HG02885 (cell line): ENCODE data around the gene MKLN1.
A peak's percentile ranks its signal among the peaks of the same experiment; 100 is the strongest.
"Not testable (repeated sequence)": the region's sequence is repeated elsewhere in the genome, so short reads cannot be mapped to it uniquely, and the experiment has no call there.

Experiments
- ATAC-seq: cut with Tn5 transposase; IDR thresholded peaks from one replicate; pipeline ENCODE4 v1.9.1; 2021; ENCODE audit warnings: mild to moderate bottlenecking; ENCODE audit not compliant: unreplicated experiment, poor library complexity

Gene MKLN1

DNA sequence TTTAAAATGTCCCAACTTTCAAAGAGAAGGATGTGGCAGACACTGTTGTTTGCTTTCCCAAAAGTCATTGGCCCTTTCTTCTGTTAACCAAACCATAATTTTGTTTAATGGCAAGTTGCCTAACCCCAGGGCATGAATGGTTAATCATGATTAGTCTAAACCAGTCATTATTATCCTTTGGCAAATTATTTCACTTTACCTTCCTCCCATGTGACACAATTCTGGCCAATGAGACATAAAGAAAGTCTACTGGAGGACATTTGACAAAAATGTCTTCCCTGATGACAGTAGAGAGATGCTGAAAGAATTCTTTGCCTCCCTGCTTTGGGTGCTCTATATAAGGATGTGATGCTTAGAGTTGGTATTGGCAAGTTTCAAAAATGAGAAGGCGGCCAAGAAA, 126.8 kb downstream of the MKLN1 start:
- ATAC-seq = no peak

GRCh38 chr7:131455001-131455400, 127.3 kb downstream of the MKLN1 start:
- ATAC-seq = no peak

DNA sequence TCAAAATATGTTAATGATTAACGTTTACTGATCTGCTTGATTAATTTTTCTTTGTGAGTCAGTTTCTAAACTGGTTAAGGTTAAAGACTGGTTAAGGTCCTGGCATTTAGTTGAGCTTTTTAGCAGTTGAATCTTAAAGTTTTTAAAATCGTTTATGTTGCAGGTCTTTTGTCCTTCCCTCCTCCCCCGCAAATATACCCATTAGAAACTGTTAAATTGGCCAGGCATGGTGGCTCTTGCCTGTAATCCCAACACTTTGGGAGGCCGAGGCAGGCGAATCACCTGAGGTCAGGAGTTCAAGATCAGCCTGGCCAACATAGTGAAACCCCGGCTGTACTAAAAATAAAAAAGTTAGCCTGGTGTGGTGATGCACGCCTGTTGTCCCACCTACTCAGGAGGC, 127.9 kb downstream of the MKLN1 start:
- no peak for ATAC-seq

GRCh38 chr7:131456338-131456737, 128.7 kb downstream of the MKLN1 start:
- no peak for ATAC-seq

DNA sequence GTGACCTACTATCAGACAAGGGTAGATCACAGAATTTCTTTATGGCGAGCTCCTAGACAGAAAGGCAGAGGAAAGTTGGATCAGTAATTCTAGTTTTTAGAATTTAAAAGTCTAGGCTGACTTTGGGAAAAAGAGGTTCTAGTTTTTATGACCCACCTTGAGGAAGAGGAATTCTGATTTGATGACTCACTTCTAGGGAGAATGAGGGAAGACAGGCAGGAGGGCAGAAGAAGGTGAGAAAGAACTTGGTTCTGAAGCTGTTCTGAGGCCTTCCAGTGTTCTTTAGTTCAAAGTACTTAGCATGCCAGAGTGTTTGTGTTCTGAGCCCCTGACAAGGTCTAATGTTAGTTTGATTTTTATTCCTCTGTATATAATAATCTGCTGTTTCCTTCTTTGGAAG, 131.6 kb downstream of the MKLN1 start:
- no peak for ATAC-seq

GRCh38 chr7:131462059-131462458, 134.4 kb downstream of the MKLN1 start:
- no peak for ATAC-seq

DNA sequence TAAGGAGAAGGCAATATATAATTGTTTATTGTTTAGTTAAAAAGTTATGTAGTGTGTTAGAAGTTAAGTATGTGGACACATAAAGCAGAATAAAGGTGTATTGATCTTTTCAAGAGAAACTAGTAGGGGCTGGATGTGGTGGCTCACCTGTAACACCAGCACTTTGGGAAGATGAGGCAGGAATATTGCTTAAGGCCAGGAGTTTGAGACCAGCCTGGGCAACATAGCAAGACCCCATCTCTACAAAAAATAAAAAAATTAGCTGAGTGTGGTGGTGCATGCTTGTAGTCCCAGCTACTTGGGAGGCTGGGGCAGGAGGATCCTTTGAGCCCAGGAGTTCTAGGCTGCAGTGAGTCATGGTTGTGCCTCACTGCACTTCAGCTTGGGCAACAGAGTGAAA, 135.0 kb downstream of the MKLN1 start:
- ATAC-seq = not testable (repeated sequence)

DNA sequence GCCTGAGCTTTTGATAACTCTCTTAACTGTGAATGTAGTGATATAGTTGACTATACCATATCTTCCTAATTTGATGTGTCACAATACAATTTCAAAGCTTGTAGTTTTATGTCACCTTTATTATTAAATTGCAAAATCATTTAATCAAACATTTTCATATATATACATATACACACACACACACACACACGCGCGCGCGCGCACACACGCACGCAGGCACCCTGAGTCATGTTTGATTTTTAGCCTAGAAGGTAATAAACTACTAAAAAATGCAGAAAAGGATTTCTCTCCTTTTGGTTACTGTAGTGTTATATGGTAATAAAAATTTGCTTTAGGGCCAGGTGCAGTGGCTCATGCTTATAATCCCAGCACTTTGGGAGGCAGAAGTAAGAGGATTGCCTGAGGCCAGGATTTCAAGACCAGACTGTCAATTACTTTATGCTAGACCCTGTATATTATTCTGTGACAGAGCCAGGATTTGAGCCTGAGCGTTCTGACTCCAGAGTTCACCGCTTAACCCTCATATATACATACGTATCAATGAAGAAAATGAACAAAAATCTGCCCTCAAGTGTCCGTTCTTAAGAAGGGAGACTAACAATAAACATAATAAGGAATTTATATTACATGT, 139.2 kb downstream of the MKLN1 start:
- ATAC-seq = no peak

GRCh38 chr7:131467788-131468187, 140.1 kb downstream of the MKLN1 start:
- no peak for ATAC-seq

GRCh38 chr7:131471250-131472004, 143.8 kb downstream of the MKLN1 start:
- no peak for ATAC-seq

DNA sequence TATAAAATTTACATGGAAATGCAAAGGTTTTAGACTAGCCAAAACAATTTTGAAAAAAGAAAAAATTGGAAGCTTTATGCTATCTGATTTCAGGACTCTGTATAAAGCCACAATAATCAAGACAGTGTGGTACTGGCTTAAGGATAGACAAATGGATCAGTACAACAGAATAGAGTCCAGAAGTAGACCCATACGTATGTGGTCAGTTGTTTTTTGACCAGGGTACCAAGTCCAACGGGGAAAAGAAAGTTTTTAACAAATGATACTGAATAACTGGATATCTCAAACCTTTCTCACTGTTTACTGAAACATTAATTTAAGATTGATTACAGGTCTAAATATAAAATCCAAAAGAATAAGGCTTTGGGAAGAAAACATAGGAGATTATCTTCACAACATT, 149.1 kb downstream of the MKLN1 start:
- no peak for ATAC-seq

DNA sequence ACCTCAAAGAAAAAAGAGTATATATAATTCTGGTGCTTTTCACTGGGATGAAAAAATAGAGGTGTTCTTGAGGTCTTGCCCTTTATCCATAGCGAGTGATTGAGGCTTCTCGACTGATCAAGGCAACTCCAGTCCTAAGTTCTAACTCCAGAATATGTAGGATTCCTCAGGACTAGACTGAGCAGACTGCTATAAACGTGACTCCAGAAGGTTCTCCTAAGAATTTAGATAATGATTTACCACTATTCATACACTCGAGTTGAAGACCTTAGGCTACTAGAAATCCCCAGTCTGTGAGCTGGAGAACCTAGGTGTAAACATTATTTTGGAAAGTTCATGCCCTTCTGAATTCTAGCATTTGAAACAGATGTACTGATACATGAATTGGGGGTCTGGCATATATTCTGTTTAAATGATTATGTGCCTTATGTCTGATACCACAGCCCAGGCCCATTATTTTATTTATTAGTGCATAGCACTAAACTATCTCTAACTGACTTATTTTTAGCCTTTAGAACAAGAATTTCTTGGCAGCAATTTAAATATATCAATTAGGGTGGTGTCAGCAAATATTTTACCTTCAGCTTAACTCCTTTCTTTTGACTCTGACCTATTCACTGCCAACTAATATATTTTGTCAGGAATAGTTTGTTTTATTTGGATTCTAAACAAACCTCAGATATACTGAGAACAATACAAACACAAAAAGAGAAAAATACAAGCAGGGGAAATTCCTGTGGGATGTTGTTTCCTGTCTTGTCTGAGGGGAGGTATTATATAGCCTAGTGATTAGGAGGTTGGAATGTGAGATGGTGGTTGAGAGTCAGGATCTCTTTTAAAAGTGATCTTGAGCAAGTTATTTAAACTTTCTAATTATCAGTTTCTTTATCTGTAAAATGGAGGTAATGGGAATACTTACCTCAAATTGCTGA, 153.0 kb downstream of the MKLN1 start:
- no peak for ATAC-seq

DNA sequence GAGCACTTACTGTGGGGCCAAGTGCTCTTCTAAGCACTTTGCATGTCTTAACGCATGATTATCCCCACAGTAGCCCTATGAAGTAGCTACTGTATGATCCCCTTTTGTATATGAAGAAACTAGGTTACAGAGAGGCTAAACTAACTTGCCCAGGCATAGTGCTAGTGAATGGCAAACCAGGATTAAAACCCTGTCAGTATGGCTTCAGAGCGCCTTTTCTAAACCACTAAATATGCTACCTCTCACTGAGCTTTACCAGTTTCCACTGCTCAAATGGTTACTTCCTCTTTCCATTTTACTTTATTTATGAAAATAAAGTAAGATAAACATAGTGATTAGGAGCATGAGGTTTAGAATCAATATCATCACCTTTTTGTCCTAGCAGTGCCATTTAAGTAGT, 155.1 kb downstream of the MKLN1 start:
- peak; percentile 76 for ATAC-seq

GRCh38 chr7:131483586-131483985, 155.9 kb downstream of the MKLN1 start:
- ATAC-seq = no peak

DNA sequence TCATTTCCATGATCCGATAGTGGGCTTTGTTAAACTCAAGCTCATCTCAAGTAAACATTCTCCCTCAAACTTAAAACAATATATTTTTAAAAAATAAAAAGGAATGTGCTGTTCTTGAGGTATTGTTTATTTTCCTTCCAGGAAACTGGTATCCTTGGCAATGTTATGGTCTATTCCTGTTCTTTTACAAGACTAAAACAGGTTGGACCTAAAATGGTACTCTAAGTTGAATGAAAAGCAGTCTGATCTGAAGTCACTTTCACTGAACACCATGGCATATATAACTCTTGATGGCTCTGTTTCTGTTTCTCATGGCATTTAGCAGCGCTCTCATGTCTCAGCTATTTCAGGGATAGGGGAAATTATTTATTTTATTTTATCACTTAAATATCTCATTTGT, 158.7 kb downstream of the MKLN1 start:
- ATAC-seq = no peak

DNA sequence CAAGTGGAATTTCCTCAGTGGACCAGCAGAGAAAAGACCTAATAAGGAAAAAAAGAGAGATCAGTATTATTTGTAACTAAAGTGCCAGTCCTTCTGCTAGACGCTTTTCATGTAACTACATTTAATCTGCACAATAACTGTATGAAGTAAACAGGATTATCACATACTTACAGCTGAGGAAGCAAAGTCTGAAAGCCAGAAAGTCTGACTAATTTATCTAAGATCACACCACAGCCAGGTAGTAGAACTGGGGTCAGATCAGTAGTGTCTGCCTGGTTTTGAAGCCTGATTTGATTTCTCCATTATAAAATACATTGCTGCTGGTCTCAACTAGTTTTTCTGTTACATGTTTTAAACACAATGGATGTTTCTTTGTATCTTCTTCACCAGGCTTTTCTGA, 159.5 kb downstream of the MKLN1 start:
- no peak for ATAC-seq

DNA sequence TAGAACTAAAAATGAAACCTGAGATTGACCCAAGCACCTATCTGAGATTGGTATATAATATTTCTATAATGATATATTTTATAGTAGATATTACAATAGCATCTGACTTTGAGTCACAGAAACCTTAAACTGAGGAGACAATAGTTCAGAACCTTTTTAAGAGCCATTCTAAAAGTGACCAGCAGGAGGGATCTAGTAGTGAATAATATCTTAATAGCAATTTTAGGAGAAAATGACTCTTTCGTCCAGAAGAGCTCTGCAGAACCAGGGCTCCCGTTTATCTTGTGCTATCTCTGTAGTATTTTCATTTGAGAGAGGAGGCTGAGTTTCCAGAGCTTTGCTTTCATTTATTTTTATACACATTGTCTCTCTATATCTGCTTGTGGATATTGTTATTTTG, 160.7 kb downstream of the MKLN1 start:
- ATAC-seq = no peak

DNA sequence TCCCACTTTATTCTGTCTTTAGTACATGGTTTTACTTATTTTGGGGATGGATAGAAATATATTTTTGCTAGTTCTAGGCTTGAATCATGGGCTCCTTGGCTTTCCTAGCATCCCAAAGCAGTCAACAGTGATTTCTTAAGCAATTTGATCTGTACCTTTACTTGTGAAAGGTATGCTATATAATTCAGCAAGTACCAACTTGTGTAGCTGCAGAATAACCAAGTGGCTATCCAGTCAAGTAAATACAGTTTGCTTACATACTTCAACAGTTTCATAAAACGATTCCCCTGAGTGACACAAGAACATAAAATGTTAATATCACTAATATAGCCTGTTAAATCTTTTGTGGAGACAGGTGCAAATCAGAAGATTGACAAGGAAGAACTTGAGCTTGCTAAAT, 161.5 kb downstream of the MKLN1 start:
- ATAC-seq = no peak

GRCh38 chr7:131489881-131490280, 162.2 kb downstream of the MKLN1 start:
- ATAC-seq = no peak

DNA sequence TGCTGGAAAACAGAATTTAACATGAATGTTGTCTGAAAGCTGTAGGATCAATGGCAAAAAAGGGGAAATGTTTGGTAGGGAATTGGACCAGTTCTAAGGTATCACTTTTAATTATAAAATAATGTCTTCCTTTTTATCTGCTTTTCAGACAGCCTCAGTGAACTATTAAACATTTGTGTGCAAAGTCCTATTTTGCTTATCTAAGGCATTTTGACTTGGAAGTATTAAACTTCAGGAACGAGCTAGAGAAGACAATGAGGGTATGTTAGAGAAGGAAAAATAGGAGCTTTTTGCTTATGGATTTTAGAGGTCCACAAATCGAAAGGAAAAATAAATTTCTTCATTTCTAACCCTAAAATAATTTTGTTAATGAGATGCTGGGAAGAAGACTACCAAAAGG, 165.4 kb downstream of the MKLN1 start:
- ATAC-seq = no peak

DNA sequence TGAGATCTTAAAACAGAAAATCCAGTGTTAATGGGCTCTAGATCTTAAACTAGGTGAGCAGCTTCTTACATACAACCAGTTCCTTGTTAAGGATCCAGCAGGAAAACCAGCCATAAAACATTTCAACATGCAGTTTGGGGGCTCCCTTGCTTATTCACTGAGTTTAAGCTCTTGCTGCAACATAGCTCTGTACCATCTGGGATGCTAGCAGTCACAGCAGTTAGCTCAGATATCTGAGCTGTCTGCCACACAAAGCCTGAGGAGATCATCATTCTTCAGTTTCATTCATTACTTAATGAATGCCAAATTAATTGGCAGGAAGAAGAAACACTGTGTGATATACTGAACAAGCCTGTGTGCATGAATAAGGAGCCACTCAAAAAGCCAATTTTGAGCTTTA, 165.9 kb downstream of the MKLN1 start:
- ATAC-seq = no peak
